Spleen (tissue), 11 donors: ENCODE measurements around the gene SNX9. TPM values are rescaled to one million over a fixed set of nuclear protein-coding genes. Genes with fewer than 3 reads are reported as not detected.

Experiments used
- DNase-seq: peaks from one replicate; pipeline ENCODE4 v3.0.0-alpha.2; 2020
- H3K27ac ChIP-seq, 8 donors: fragments of 200-600 bp; sonication (generic) in 7 of 8; 1 replicate in 4 of 8; 2 replicates in 4 of 8; pipeline versions ENCODE4 v1.5.0 to v1.8.0; 2016 to 2021; ENCODE audit warnings: inconsistent platforms in 4 of 8, mild to moderate bottlenecking in 4 of 8, moderate library complexity in 1 of 8
- H3K27me3 ChIP-seq, 7 donors: fragments of 200-600 bp; sonication (generic) in 6 of 7; replicated peaks in 1 of 7; 1 replicate in 4 of 7; 2 replicates in 3 of 7; pipeline versions ENCODE4 v1.5.0 to v1.8.0; 2016 to 2021; ENCODE audit warnings: inconsistent platforms in 3 of 7, mild to moderate bottlenecking in 1 of 7
- H3K36me3 ChIP-seq, 6 donors: fragments of 200-600 bp; sonication (generic) in 5 of 6; 1 replicate in 4 of 6; 2 replicates in 2 of 6; pipeline versions ENCODE4 v1.5.0 to v1.8.0; 2016 to 2021; ENCODE audit warnings: inconsistent platforms in 2 of 6
- H3K4me1 ChIP-seq, 6 donors: fragments of 200-600 bp; sonication (generic) in 5 of 6; 1 replicate in 3 of 6; 2 replicates in 3 of 6; pipeline versions ENCODE4 v1.5.0 to v1.8.0; 2016 to 2021; ENCODE audit warnings: inconsistent platforms in 3 of 6
- H3K4me3 ChIP-seq, 8 donors: fragments of 200-600 bp; sonication (generic) in 7 of 8; 1 replicate in 4 of 8; 2 replicates in 4 of 8; pipeline versions ENCODE4 v1.5.0 to v1.8.0; 2016 to 2021; ENCODE audit warnings: inconsistent platforms in 4 of 8, mild to moderate bottlenecking in 4 of 8, moderate library complexity in 2 of 8
- H3K9me3 ChIP-seq, 8 donors: fragments of 200-600 bp; sonication (generic) in 7 of 8; 1 replicate in 4 of 8; 2 replicates in 4 of 8; pipeline versions ENCODE4 v1.5.0 to v1.8.0; 2016 to 2021; ENCODE audit warnings: inconsistent platforms in 4 of 8
- POLR2A ChIP-seq, 3 donors: fragments of 450-650 bp; IDR thresholded peaks; one replicate each; pipeline ENCODE4 v1.5.1; 2017; ENCODE audit warnings: antibody characterized with exemption in 3 of 3, mild to moderate bottlenecking in 1 of 3
- POLR2AphosphoS5 ChIP-seq, 3 donors: sonication (generic); formaldehyde crosslinking; IDR thresholded peaks; one replicate each; pipeline ENCODE4 v1.5.1; 2017; ENCODE audit warnings: antibody characterized with exemption in 3 of 3
- WGBS, 5 donors: extraction: QIAGEN DNeasy Blood & Tissue Kit in 3 of 5; methylation state at CpG; one replicate each; pipeline versions ENCODE4 v1.1.5 to v1.1.7; 2013 to 2018; 5-methylcytosine and 5-hydroxymethylcytosine counted together
- intact Hi-C: fragments of 100-400 bp; cut with DNase I; formaldehyde crosslinking; loops from one replicate; pipeline ENCODE4 v1.15.0; 2023; ENCODE audit warnings: low total_unique reads
- polyA plus RNA-seq, 3 donors: library from polyadenylated mRNA; stranded (reverse); fragments of 200-250 nt; gene quantifications; one replicate each; pipeline ENCODE4 v1.2.1, GENCODE V29; 2013
- total RNA-seq, 7 donors: library from RNA; depleted of rRNA in 3 of 7; stranded (reverse); fragments of >200 nt in 3 of 7; fragmentation: NEBNext Ultra II Directional in 4 of 7; extraction: Animal tissue kit (Norgen Biotek cat#: 25700) in 4 of 7; gene quantifications; one replicate each; pipeline versions ENCODE4 v1.1.0 to v1.2.1, GENCODE V29; 2016 to 2021
- TF ChIP-seq, protein P1 (sequence below), 11 experiments: fragments of 200-600 bp in 7 of 11; fragments of 450-650 bp in 4 of 11; sonication (generic) in 4 of 11; IDR thresholded peaks in 8 of 11; conservative IDR thresholded peaks in 3 of 11; 1 replicate in 7 of 11; 2 replicates in 4 of 11; pipeline versions ENCODE4 v1.4.0 to v1.8.0; 2016 to 2021; ENCODE audit warnings: antibody characterized with exemption in 11 of 11, inconsistent platforms in 4 of 11, mild to moderate bottlenecking in 1 of 11
- donor health status: healthy with polysubstance abuse.
- donor health status: DM: no; HTN: no; CAD: no; lungs with moderate emphysema.
- donor health status: DM: no; HTN: no; CAD: no.
- donor health status: Bipolar disorder and iron deficiency.
- donor health status: healthy.
- donor health status: DM: no; HTN: no; CAD: no.
- donor health status: DM: yes; HTN: yes; CAD: no.

SNX9 gene
- total and polyA plus RNA-seq, 10 donors: 18.9 to 42.5 (median 31.8) TPM

DNA sequence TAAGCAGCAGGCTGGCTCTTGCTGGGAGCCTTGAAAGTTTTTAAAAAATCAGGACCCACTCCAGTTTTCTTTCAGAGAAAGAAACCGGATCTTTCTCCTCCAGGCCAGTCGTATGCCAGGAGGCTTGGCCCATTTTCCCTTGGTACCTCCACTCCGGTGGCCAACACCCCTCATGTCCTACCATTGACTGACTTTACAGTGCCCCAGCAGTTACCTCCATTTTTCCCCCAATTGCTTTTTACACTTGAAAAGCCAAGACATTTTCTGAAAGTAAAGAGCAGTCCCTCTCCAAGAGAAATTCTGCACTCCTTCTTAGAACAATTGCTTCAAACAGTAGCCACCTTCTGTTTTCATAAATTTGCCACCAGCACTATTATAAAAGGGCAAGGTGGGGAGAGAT, 47.7 kb upstream of the SNX9 start:
- TF ChIP-seq, protein P1, sequence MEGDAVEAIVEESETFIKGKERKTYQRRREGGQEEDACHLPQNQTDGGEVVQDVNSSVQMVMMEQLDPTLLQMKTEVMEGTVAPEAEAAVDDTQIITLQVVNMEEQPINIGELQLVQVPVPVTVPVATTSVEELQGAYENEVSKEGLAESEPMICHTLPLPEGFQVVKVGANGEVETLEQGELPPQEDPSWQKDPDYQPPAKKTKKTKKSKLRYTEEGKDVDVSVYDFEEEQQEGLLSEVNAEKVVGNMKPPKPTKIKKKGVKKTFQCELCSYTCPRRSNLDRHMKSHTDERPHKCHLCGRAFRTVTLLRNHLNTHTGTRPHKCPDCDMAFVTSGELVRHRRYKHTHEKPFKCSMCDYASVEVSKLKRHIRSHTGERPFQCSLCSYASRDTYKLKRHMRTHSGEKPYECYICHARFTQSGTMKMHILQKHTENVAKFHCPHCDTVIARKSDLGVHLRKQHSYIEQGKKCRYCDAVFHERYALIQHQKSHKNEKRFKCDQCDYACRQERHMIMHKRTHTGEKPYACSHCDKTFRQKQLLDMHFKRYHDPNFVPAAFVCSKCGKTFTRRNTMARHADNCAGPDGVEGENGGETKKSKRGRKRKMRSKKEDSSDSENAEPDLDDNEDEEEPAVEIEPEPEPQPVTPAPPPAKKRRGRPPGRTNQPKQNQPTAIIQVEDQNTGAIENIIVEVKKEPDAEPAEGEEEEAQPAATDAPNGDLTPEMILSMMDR (IDR thresholded peaks at IDR 0.05 in 8 of 11, conservative IDR thresholded peaks at IDR 0.05 in 3 of 11): no peak
- TF ChIP-seq POLR2A (IDR thresholded peaks at IDR 0.05): no peak
- TF ChIP-seq POLR2AphosphoS5 (IDR thresholded peaks at IDR 0.05): no peak
- peaks cover 0 to 23% (median 0%) of the 10 kb centered on the region in 7 donors for H3K27me3 ChIP-seq
- WGBS, 5 donors: 92 to 99% (median 97%) methylated on average over 3 of the region's 3 CpGs
- DNase-seq: no peak
- intact Hi-C loops: no loop called here
- peaks cover 0 to 12% (median 4%) of the 10 kb centered on the region in 8 donors for H3K9me3 ChIP-seq
- peaks cover 0 to 11% (median 3%) of the 10 kb centered on the region in 6 donors for H3K4me1 ChIP-seq
- H3K36me3 ChIP-seq: no peaks in the 10 kb centered on the region
- H3K4me3 ChIP-seq: no peak overlapping the region
- H3K27ac ChIP-seq: no peak overlapping the region

DNA sequence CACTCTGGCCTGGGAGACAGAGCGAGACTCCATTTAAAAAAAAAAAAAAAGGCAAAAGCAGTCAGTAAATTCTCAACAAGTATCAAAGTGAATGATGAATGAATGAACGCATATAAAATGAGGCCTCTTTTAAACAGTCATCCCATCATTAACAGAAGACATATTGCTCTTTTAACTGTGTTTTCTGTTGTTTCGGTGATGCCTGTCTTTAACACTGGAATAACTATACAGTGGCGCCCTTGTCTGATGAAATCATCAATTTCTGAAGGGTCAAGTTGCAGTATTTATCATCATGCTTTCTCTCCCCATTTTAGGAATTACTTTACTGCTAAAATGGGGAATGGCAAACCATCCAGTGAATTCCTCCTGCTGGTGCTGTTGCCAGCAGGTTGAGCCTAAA, 45.7 kb upstream of the SNX9 start:
- peaks cover 0 to 11% (median 3%) of the 10 kb centered on the region in 6 donors for H3K4me1 ChIP-seq
- DNase-seq: no peak
- TF ChIP-seq, protein P1 (IDR thresholded peaks at IDR 0.05 in 8 of 11, conservative IDR thresholded peaks at IDR 0.05 in 3 of 11): no peak
- no peak for TF ChIP-seq POLR2AphosphoS5 (IDR thresholded peaks at IDR 0.05)
- TF ChIP-seq POLR2A (IDR thresholded peaks at IDR 0.05): no peak
- intact Hi-C loops: no loop called here
- H3K27me3 ChIP-seq: peaks cover 0 to 17% (median 0%) of the 10 kb centered on the region in 7 donors
- WGBS, 5 donors: 85 to 98% (median 98%) methylated on average over 4 of the region's 4 CpGs
- H3K27ac ChIP-seq: no peak overlapping the region
- H3K4me3 ChIP-seq: no peak overlapping the region
- no peaks in the 10 kb centered on the region for H3K36me3 ChIP-seq
- peaks cover 0 to 18% (median 9%) of the 10 kb centered on the region in 8 donors for H3K9me3 ChIP-seq

DNA sequence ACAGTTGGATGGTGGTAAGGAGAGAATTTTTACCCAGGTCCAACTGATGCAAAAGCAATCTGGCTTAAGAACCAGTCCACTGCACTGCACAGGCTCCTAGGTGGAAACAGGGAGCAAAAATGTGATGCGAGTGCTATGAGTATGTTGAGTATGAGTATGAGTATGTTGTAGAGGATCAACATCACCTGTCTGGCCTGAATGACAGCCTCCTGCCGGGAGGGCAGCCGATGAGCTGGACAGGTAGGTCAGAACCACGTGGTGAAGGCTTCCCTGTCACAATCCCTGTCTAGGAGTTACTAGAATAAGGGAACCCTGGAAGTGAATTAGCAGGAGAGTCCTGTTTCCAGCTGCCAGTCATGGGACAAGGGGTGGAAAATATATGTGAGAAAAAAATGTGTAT, 44.3 kb upstream of the SNX9 start:
- Histone ChIP-seq H3K27me3 (peaks cover 0 to 3% (median 0%) of the 10 kb centered on the region in 7 donors), H3K27ac (no peak overlapping the region), H3K4me1 (peaks cover 0 to 3% (median 0%) of the 10 kb centered on the region in 6 donors), H3K9me3 (peaks cover 0 to 20% (median 9%) of the 10 kb centered on the region in 8 donors), H3K36me3 (no peaks in the 10 kb centered on the region), H3K4me3 (no peak overlapping the region)
- WGBS, 5 donors: 86 to 94% (median 88%) methylated on average over 4 of the region's 4 CpGs
- no peak for DNase-seq
- TF ChIP-seq POLR2A (IDR thresholded peaks at IDR 0.05): no peak
- TF ChIP-seq, protein P1 (IDR thresholded peaks at IDR 0.05 in 8 of 11, conservative IDR thresholded peaks at IDR 0.05 in 3 of 11): no peak
- TF ChIP-seq POLR2AphosphoS5 (IDR thresholded peaks at IDR 0.05): no peak
- intact Hi-C loops: no loop called here

DNA sequence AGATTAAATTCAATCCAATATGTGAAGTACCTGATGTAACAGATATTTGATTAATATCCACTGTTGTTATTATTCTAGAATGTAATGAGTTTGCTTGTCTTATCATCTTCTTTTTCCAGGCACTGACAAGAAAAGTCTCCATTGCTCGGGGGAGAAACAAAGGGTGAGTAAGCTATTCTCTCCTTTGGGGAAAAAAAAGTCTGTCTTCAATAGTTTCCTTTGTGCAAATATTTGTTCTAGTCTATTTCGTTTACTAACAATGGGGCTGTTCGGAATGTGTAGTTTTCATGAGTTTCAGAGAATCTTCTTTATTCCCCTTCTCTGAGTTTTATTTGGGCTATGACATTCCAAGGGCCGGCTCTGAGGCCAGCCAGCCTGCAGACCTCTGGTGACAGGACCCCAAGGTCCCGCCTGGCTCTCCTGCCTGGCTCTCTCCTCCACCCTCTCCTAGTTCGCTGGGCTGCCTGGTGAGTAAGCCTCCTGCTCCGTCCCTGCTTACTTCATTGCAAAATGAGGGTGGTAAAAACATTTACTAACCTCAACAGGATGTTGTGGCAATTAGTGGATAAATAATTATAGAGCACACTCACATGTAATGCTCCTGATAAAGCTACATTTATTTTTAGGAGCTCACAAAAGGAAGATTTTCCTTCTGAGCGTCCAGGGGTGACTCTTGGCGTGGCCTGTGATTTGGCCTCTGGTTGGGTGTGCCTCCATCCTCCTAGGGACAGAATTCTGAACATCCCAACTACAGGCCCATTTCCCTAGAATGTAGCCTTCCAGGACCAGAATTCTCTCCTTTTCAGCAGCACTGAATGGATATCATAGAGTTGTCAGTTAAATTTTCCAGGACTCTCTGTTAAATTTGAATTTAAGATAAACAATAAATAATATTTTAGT, 43.1 kb upstream of the SNX9 start:
- no peaks in the 10 kb centered on the region for H3K4me1 ChIP-seq
- TF ChIP-seq, protein P1 (IDR thresholded peaks at IDR 0.05 in 8 of 11, conservative IDR thresholded peaks at IDR 0.05 in 3 of 11): no peak
- no peak for TF ChIP-seq POLR2AphosphoS5 (IDR thresholded peaks at IDR 0.05)
- no peak for TF ChIP-seq POLR2A (IDR thresholded peaks at IDR 0.05)
- no peak overlapping the region for H3K27ac ChIP-seq
- intact Hi-C loops: no loop called here
- 80 to 94% (median 83%) methylated on average over 9 of the region's 9 CpGs for WGBS, 5 donors
- no peak overlapping the region for H3K4me3 ChIP-seq
- no peaks in the 10 kb centered on the region for H3K36me3 ChIP-seq
- peaks cover 0 to 20% (median 9%) of the 10 kb centered on the region in 8 donors for H3K9me3 ChIP-seq
- no peaks in the 10 kb centered on the region for H3K27me3 ChIP-seq
- DNase-seq: no peak
